ENCODE data around the gene BAG5. TPM values are rescaled to one million over a fixed set of nuclear protein-coding genes. Genes with fewer than 3 reads are reported as not detected.
"Not testable (repeated sequence)": the region's sequence is repeated elsewhere in the genome, so short reads cannot be mapped to it uniquely, and the experiment has no call there.

The BAG5 gene
- total RNA-seq, 1 donor, result 30.8 TPM

DNA sequence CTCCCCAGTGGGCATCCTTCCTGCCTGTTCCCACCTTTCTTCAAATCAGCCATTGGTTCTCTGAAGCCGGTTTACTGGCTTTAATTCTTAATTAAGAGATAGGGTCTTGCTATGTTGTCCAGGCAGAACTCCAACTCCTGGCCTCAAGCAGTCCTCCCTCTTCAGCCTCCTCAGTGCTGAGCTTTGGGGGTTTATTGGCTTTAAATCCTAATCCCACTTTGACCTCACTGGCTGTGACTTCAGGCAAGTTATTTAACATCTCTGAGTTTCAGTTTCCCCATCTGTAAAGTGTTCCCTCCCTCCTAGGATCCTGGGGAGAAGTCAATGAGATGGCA, 35.6 kb downstream of the BAG5 start:
- H3K27ac ChIP-seq (ENCODE audit: low read depth, low read length), result peak overlapping the region; percentile 60
- TF ChIP-seq, protein P1, sequence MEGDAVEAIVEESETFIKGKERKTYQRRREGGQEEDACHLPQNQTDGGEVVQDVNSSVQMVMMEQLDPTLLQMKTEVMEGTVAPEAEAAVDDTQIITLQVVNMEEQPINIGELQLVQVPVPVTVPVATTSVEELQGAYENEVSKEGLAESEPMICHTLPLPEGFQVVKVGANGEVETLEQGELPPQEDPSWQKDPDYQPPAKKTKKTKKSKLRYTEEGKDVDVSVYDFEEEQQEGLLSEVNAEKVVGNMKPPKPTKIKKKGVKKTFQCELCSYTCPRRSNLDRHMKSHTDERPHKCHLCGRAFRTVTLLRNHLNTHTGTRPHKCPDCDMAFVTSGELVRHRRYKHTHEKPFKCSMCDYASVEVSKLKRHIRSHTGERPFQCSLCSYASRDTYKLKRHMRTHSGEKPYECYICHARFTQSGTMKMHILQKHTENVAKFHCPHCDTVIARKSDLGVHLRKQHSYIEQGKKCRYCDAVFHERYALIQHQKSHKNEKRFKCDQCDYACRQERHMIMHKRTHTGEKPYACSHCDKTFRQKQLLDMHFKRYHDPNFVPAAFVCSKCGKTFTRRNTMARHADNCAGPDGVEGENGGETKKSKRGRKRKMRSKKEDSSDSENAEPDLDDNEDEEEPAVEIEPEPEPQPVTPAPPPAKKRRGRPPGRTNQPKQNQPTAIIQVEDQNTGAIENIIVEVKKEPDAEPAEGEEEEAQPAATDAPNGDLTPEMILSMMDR (IDR thresholded peaks at IDR 0.05; ENCODE audit: extremely low read depth, low read depth, low read length), result no peak
- DNase-seq (ENCODE audit: insufficient read length, low spot score, missing footprints), result no peak
- peaks cover 26% of the 10 kb centered on the region for H3K27me3 ChIP-seq (ENCODE audit: insufficient read depth, low read length)
- no peaks in the 10 kb centered on the region for H3K9me3 ChIP-seq (ENCODE audit: low read depth, low read length)
- peaks cover 20% of the 10 kb centered on the region for H4K20me1 ChIP-seq (ENCODE audit: insufficient read depth, low read length)
- no peak overlapping the region for H3K4me3 ChIP-seq (ENCODE audit: insufficient read depth, low read length)
- H3K79me2 ChIP-seq (ENCODE audit: insufficient read depth, low read length), result peaks cover 32% of the 10 kb centered on the region
- peak overlapping the region; percentile 87 for H3K4me2 ChIP-seq (ENCODE audit: insufficient read depth, low read length)
- peaks cover 4% of the 10 kb centered on the region for H3K36me3 ChIP-seq (ENCODE audit: insufficient read depth, low read length)
- no peak overlapping the region for H2AFZ ChIP-seq (ENCODE audit: low read length)
- H3K4me1 ChIP-seq (ENCODE audit: insufficient read depth, low read length), result peaks cover 29% of the 10 kb centered on the region

DNA sequence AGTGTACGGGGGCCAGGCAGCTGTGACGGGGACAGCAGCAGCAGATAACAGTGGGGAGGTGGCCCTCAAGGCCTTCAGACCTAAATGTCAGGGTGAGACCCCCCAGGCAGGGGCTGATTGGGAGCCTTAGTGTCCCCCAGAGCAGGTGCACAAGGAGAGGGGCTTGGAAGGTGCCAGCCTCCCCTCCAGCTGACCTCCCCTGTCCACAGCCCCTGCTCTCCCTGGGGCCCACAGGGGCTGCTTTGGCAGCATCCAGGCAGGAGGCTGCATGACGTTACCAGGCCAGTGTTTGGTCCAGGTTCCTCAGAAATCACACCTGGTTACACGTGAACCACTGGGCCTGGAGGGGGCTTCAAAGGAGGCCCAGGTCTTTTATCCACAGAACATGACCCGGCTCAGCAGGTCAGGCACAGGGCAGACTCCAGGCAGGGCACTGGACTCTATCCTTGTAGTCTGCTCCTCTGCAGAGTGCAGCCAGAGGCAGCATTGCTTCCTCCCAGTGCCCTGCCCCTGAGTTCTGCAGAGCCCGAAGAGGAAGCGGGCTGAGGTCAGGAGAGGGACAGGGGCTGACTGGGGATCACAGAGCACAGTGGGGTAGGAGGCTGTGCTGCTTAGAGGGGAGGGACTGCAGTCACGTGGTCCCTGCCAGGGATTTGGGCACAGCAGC, 36.1 kb downstream of the BAG5 start:
- Histone ChIP-seq H3K4me3 (ENCODE audit: insufficient read depth, low read length) (no peak overlapping the region), H3K79me2 (ENCODE audit: insufficient read depth, low read length) (peaks cover 27% of the 10 kb centered on the region), H3K4me1 (ENCODE audit: insufficient read depth, low read length) (peaks cover 29% of the 10 kb centered on the region), H3K36me3 (ENCODE audit: insufficient read depth, low read length) (peaks cover 4% of the 10 kb centered on the region), H3K9me3 (ENCODE audit: low read depth, low read length) (no peaks in the 10 kb centered on the region), H3K27ac (ENCODE audit: low read depth, low read length) (peak overlapping the region; percentile 60), H3K4me2 (ENCODE audit: insufficient read depth, low read length) (no peak overlapping the region), H3K27me3 (ENCODE audit: insufficient read depth, low read length) (peaks cover 28% of the 10 kb centered on the region), H4K20me1 (ENCODE audit: insufficient read depth, low read length) (peaks cover 17% of the 10 kb centered on the region), H2AFZ (ENCODE audit: low read length) (no peak overlapping the region)
- TF ChIP-seq, protein P1 (IDR thresholded peaks at IDR 0.05; ENCODE audit: extremely low read depth, low read depth, low read length), result no peak
- DNase-seq (ENCODE audit: insufficient read length, low spot score, missing footprints), result peak; percentile 58

DNA sequence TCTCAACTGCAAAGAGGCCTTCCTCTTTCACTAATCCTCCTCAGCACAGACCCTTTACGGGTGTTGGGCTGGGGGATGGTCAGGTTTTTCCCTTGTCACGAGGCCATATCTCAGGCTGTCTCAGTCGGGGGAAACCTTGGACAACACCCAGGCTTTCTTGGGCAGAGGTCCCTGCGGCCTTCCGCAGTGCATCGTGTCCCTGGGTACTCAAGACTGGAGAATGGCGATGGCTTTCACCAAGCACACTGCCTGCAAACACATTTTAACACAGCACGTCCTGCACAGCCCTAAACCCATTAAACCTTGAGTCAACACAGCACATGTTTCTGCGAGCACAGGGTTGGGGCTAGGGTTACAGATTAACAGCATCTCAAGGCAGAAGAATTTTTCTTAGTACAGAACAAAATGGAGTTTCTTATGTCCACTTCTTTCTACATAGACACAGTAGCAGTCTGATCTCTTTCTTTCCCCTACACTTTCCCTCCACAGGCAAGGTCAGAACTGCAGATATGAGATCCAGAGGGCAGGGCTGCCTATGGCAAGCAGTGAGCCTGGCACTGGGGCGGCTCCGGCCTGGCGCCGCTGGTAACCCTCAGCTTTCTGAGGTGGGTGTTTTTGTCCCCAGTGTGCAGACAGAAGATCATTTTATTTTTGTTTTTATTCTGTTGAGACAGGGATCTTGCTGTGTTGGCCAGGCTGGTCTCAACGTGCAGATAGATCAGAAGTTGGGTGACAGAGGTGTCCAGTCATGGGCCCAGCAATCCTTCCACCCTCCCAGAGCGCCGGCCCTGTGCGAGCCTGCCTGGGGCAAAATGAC, 36.8 kb downstream of the BAG5 start:
- not testable (repeated sequence) for H3K4me2 ChIP-seq (ENCODE audit: insufficient read depth, low read length); H3K9me3 ChIP-seq (ENCODE audit: low read depth, low read length); H2AFZ ChIP-seq (ENCODE audit: low read length); H3K4me3 ChIP-seq (ENCODE audit: insufficient read depth, low read length); H3K27ac ChIP-seq (ENCODE audit: low read depth, low read length); H4K20me1 ChIP-seq (ENCODE audit: insufficient read depth, low read length); H3K36me3 ChIP-seq (ENCODE audit: insufficient read depth, low read length)
- DNase-seq (ENCODE audit: insufficient read length, low spot score, missing footprints), result peak; percentile 51
- peaks cover 19% of the 10 kb centered on the region for H3K79me2 ChIP-seq (ENCODE audit: insufficient read depth, low read length)
- peaks cover 28% of the 10 kb centered on the region for H3K27me3 ChIP-seq (ENCODE audit: insufficient read depth, low read length)
- peaks cover 32% of the 10 kb centered on the region for H3K4me1 ChIP-seq (ENCODE audit: insufficient read depth, low read length)

DNA sequence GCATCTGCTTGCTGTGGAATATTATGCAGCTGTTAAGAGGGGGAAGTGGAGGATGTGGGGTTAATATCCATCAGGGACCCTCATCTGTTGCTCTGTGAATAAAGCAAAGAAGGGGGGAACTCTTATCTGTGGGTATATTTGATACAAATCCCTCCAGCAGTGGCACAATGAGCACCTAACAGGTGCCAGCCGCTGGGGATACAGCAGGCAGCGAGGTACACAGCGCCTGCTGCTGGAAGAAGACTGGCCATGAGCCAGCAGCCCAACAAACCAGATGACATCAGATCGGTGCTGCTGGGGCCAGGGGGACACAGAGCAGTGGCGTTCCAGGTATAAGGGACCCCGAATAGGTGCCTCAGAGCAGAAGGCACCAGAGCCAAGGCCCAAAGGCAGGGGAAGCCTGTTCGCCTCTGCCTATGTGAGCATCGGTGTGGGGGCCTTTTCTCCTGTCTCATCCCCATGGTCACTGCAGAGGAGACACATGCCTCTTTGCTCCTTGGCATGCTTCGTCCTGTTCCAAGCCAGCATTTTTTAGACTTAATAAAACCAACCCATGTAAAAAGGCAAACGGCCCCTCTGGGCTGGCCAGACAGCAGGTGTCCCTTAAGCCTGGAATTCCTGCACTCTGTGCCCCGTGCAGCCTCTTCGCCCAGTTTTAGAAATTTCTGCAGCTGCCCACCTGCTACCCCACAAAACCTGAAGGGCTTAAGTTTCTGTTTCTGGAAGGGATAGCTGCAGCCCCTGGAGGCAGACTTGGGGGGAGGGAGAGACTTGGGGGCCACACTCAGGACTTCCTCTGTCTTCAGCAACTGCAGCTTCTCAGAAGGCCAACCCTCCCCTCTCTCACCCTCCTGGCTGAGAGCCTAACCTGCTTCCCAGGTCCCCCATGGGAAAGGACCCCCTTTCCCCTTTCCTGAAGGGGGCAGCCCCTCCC, 38.2 kb downstream of the BAG5 start:
- peaks cover 37% of the 10 kb centered on the region for H3K4me1 ChIP-seq (ENCODE audit: insufficient read depth, low read length)
- H3K27ac ChIP-seq (ENCODE audit: low read depth, low read length), result no peak overlapping the region
- H3K27me3 ChIP-seq (ENCODE audit: insufficient read depth, low read length), result peaks cover 28% of the 10 kb centered on the region
- H3K79me2 ChIP-seq (ENCODE audit: insufficient read depth, low read length), result peaks cover 6% of the 10 kb centered on the region
- H4K20me1 ChIP-seq (ENCODE audit: insufficient read depth, low read length), result peaks cover under 1% of the 10 kb centered on the region
- no peak overlapping the region for H3K4me2 ChIP-seq (ENCODE audit: insufficient read depth, low read length)
- TF ChIP-seq, protein P1 (IDR thresholded peaks at IDR 0.05; ENCODE audit: extremely low read depth, low read depth, low read length), result no peak
- DNase-seq (ENCODE audit: insufficient read length, low spot score, missing footprints), result peak; percentile 74
- no peaks in the 10 kb centered on the region for H3K9me3 ChIP-seq (ENCODE audit: low read depth, low read length)
- no peak overlapping the region for H2AFZ ChIP-seq (ENCODE audit: low read length)
- no peak overlapping the region for H3K4me3 ChIP-seq (ENCODE audit: insufficient read depth, low read length)
- H3K36me3 ChIP-seq (ENCODE audit: insufficient read depth, low read length), result no peaks in the 10 kb centered on the region

Data from osteoblast (primary cell).